Superior temporal gyrus (tissue), 1 donor: ENCODE results near the gene GDPD3.

Experiments
- DNase-seq: peaks from one replicate; pipeline ENCODE4 v3.0.0-alpha.2; 2016; ENCODE audit errors: extremely low spot score

Gene GDPD3

GRCh38 chr16:30054959-30055553 is 58.3 kb downstream of the GDPD3 start:
- no peak for DNase-seq
